Retinal pigment epithelial cell (primary cell): ENCODE results near the gene C10orf120.

Source experiments
- DNase-seq: peaks from one replicate; pipeline ENCODE4 v3.0.0-alpha.2; 2010; ENCODE audit warnings: low read depth
- H3K4me3 ChIP-seq: 2 replicates; pipeline ENCODE4 v1.5.1; 2011; ENCODE audit warnings: mild to moderate bottlenecking, low read length, control low read depth, moderate library complexity
- TF ChIP-seq, protein P1 (sequence below): conservative IDR thresholded peaks from 2 replicates; pipeline ENCODE4 v1.5.1; 2011; ENCODE audit warnings: low read depth, low read length, control low read depth, inconsistent platforms

Gene C10orf120

DNA sequence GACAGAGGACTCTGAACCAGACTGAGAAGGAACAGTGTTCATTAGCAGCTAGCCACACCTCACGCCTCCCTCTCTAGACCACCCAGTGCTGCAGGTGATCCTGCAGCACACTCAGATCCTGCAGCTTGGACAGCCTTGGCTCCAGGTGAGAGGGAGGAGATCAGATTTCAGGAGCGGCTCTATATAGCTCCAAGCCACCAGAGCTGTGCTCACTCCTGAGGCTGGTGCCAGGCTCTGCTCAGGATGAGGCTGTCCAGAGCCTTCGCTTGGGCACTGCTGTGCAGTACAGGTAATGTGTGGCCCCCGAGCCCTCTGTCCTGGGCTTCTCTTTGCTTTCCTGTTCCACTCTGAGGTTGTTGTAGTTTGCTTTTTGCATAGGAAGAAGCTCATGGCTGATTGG is 42.4 kb downstream of the C10orf120 start:
- H3K4me3 ChIP-seq = no peak overlapping the region
- TF ChIP-seq, protein P1, sequence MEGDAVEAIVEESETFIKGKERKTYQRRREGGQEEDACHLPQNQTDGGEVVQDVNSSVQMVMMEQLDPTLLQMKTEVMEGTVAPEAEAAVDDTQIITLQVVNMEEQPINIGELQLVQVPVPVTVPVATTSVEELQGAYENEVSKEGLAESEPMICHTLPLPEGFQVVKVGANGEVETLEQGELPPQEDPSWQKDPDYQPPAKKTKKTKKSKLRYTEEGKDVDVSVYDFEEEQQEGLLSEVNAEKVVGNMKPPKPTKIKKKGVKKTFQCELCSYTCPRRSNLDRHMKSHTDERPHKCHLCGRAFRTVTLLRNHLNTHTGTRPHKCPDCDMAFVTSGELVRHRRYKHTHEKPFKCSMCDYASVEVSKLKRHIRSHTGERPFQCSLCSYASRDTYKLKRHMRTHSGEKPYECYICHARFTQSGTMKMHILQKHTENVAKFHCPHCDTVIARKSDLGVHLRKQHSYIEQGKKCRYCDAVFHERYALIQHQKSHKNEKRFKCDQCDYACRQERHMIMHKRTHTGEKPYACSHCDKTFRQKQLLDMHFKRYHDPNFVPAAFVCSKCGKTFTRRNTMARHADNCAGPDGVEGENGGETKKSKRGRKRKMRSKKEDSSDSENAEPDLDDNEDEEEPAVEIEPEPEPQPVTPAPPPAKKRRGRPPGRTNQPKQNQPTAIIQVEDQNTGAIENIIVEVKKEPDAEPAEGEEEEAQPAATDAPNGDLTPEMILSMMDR = no peak
- no peak for DNase-seq

DNA sequence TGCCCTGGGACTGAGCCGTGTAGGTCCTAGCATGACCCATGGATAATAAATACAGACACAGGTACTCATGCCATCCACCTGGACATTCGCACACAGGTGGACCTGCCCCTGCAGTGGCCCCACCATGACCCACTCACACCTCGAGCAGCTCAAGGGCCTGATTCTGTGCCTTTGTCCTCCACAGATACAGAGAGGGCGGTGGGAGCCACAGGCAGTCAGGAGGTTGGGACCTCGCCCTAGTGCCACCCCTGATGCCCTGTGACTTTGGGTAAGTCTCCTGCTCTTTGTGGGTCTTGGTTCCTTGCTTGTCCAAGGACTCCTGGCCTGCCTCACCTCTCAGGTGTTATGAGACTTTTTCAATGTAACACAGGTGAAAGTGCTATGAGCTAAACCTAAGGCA is 42.9 kb downstream of the C10orf120 start:
- DNase-seq = no peak
- H3K4me3 ChIP-seq = no peak overlapping the region
- TF ChIP-seq, protein P1 = no peak

DNA sequence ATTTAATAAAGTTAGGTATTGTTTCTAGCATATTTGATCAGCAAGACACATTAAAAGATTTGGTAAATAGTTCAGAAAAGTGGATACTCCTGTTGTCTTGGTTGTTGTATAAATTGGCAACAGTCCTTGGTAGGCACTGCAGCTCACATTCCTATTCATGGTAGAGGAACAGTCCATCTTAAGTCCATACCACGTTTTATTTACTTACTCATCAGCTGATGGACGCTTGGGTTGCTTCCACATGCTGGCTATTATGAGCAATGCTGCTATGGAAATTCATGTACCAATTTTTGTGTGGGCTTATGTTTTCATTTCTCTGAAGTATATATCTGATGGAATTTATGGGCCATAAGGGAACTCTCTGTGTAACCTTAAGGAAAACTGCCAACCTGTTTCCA is 43.3 kb downstream of the C10orf120 start:
- TF ChIP-seq, protein P1 = no peak
- no peak for DNase-seq
- no peak overlapping the region for H3K4me3 ChIP-seq

- H3K4me3 ChIP-seq = no peak overlapping the region
- TF ChIP-seq, protein P1 = no peak
- DNase-seq = no peak
Measured at GRCh38 chr10:122655524-122656307, 43.9 kb downstream of the C10orf120 start.

- TF ChIP-seq, protein P1 = no peak
- DNase-seq = no peak
- H3K4me3 ChIP-seq = no peak overlapping the region
Measured at GRCh38 chr10:122650331-122650730, 49.3 kb downstream of the C10orf120 start.

DNA sequence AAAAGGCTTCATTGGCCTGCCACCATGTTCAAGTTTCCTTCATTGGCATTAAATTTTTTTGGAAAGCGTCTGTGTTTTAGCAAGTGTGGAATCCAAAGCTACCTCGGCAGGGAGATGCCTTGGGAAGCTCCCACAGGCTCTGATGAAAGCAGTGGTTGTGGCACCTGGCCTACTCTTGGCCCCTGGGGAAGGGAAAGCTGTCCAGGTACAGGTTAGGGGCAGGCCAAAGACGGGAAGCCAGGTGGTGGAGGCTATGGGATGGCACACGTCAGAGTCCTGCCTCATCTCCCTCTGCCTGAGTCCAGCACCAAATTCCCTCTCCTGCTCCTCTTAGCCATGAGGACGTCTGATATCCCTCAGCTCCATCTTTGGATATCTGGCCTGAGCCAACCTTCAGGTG is 49.7 kb downstream of the C10orf120 start:
- DNase-seq = no peak
- TF ChIP-seq, protein P1 = no peak
- no peak overlapping the region for H3K4me3 ChIP-seq
